ENCODE results near the gene NDUFA12. TPM values are rescaled to one million over a fixed set of nuclear protein-coding genes. Genes with fewer than 3 reads are reported as not detected.

NDUFA12 gene
- total and polyA plus RNA-seq, 2 of the 13 experiments (the other 11 are each of a cell fraction or from before 2014, with no cell fraction given), result 101 to 173 TPM

DNA sequence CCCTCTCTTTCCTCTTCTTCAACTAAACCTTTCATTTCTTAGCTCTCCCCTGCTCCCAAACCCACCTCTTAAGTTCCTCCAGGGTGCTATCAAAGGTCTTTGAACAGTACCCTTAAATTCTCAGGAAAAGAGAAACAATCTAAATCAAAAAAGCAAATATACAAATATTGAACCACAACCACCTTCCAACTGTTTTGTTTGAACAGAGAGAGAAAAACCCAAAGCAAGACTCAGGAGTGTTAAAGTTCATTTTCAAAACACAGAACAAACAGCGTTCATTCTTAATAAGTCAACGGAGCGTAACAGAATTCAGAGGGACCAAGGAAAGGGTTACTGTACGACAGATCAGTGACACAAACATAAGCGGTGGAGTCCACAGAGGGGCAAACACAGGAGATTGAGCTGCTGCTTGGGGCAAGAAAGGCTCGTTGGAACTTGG lies 73.3 kb downstream of the NDUFA12 start (continued):
- TF ChIP-seq, protein P1, sequence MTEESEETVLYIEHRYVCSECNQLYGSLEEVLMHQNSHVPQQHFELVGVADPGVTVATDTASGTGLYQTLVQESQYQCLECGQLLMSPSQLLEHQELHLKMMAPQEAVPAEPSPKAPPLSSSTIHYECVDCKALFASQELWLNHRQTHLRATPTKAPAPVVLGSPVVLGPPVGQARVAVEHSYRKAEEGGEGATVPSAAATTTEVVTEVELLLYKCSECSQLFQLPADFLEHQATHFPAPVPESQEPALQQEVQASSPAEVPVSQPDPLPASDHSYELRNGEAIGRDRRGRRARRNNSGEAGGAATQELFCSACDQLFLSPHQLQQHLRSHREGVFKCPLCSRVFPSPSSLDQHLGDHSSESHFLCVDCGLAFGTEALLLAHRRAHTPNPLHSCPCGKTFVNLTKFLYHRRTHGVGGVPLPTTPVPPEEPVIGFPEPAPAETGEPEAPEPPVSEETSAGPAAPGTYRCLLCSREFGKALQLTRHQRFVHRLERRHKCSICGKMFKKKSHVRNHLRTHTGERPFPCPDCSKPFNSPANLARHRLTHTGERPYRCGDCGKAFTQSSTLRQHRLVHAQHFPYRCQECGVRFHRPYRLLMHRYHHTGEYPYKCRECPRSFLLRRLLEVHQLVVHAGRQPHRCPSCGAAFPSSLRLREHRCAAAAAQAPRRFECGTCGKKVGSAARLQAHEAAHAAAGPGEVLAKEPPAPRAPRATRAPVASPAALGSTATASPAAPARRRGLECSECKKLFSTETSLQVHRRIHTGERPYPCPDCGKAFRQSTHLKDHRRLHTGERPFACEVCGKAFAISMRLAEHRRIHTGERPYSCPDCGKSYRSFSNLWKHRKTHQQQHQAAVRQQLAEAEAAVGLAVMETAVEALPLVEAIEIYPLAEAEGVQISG (CRISPR knock-in tag; IDR thresholded peaks at IDR 0.05), result 0 out of 2 replicates have a peak, but pooled peaks have one; percentile 28
- no peak for TF ChIP-seq CC2D1A (CRISPR knock-in tag; IDR thresholded peaks at IDR 0.05)
- TF ChIP-seq, protein P2, sequence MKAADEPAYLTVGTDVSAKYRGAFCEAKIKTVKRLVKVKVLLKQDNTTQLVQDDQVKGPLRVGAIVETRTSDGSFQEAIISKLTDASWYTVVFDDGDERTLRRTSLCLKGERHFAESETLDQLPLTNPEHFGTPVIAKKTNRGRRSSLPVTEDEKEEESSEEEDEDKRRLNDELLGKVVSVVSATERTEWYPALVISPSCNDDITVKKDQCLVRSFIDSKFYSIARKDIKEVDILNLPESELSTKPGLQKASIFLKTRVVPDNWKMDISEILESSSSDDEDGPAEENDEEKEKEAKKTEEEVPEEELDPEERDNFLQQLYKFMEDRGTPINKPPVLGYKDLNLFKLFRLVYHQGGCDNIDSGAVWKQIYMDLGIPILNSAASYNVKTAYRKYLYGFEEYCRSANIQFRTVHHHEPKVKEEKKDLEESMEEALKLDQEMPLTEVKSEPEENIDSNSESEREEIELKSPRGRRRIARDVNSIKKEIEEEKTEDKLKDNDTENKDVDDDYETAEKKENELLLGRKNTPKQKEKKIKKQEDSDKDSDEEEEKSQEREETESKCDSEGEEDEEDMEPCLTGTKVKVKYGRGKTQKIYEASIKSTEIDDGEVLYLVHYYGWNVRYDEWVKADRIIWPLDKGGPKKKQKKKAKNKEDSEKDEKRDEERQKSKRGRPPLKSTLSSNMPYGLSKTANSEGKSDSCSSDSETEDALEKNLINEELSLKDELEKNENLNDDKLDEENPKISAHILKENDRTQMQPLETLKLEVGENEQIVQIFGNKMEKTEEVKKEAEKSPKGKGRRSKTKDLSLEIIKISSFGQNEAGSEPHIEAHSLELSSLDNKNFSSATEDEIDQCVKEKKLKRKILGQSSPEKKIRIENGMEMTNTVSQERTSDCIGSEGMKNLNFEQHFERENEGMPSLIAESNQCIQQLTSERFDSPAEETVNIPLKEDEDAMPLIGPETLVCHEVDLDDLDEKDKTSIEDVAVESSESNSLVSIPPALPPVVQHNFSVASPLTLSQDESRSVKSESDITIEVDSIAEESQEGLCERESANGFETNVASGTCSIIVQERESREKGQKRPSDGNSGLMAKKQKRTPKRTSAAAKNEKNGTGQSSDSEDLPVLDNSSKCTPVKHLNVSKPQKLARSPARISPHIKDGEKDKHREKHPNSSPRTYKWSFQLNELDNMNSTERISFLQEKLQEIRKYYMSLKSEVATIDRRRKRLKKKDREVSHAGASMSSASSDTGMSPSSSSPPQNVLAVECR (CRISPR knock-in tag; IDR thresholded peaks at IDR 0.05; ENCODE audit: borderline replicate concordance), result peak; percentile 44; the same call in 1 of the 2 replicates
- no peak for TF ChIP-seq THYN1 (CRISPR knock-in tag; IDR thresholded peaks at IDR 0.05; ENCODE audit: borderline replicate concordance, low read depth)
- peak; percentile 84 for TF ChIP-seq LCORL (IDR thresholded peaks at IDR 0.05)
- peak; percentile 78 for TF ChIP-seq LCORL (CRISPR knock-in tag; IDR thresholded peaks at IDR 0.05)
- peak; percentile 73; the same call in 1 of the 2 replicates for TF ChIP-seq HMG20B (CRISPR knock-in tag; conservative IDR thresholded peaks at IDR 0.05)
- TF ChIP-seq, protein P3, sequence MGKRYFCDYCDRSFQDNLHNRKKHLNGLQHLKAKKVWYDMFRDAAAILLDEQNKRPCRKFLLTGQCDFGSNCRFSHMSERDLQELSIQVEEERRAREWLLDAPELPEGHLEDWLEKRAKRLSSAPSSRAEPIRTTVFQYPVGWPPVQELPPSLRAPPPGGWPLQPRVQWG (CRISPR knock-in tag; IDR thresholded peaks at IDR 0.05; ENCODE audit: borderline replicate concordance, low read depth), result no peak
- TF ChIP-seq, protein P4, sequence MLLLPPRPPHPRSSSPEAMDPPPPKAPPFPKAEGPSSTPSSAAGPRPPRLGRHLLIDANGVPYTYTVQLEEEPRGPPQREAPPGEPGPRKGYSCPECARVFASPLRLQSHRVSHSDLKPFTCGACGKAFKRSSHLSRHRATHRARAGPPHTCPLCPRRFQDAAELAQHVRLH (CRISPR knock-in tag; IDR thresholded peaks at IDR 0.05; ENCODE audit: borderline replicate concordance, low read depth), result 0 out of 2 replicates have a peak, but pooled peaks have one; percentile 26
- TF ChIP-seq CENPT (CRISPR knock-in tag; IDR thresholded peaks at IDR 0.05; ENCODE audit: low read depth), result no peak
- TF ChIP-seq NONO (IDR thresholded peaks at IDR 0.05), result no peak
- TF ChIP-seq NONO (CRISPR knock-in tag; conservative IDR thresholded peaks at IDR 0.05), result peak; percentile 70; the same call in 1 of the 2 replicates
- TF ChIP-seq ZNF614 (CRISPR knock-in tag; IDR thresholded peaks at IDR 0.05; ENCODE audit: borderline replicate concordance), result 0 out of 2 replicates have a peak, but pooled peaks have one; percentile 35
- TF ChIP-seq, protein P5, sequence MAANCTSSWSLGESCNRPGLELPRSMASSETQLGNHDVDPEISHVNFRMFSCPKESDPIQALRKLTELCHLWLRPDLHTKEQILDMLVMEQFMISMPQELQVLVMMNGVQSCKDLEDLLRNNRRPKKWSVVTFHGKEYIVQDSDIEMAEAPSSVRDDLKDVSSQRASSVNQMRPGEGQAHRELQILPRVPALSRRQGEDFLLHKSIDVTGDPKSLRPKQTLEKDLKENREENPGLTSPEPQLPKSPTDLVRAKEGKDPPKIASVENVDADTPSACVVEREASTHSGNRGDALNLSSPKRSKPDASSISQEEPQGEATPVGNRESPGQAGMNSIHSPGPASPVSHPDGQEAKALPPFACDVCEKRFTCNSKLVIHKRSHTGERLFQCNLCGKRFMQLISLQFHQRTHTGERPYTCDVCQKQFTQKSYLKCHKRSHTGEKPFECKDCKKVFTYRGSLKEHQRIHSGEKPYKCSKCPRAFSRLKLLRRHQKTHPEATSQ (CRISPR knock-in tag; IDR thresholded peaks at IDR 0.05; ENCODE audit: borderline replicate concordance), result 0 out of 2 replicates have a peak, but pooled peaks have one; percentile 54
- no peak for TF ChIP-seq NFE2 (CRISPR knock-in tag; IDR thresholded peaks at IDR 0.05)
- no peak for TF ChIP-seq PCBP1 (IDR thresholded peaks at IDR 0.05; ENCODE audit: borderline replicate concordance, low read depth, low read length)
- 0 out of 2 replicates have a peak, but pooled peaks have one; percentile 48 for TF ChIP-seq ZSCAN25 (CRISPR knock-in tag; IDR thresholded peaks at IDR 0.05)
- TF ChIP-seq, protein P6, sequence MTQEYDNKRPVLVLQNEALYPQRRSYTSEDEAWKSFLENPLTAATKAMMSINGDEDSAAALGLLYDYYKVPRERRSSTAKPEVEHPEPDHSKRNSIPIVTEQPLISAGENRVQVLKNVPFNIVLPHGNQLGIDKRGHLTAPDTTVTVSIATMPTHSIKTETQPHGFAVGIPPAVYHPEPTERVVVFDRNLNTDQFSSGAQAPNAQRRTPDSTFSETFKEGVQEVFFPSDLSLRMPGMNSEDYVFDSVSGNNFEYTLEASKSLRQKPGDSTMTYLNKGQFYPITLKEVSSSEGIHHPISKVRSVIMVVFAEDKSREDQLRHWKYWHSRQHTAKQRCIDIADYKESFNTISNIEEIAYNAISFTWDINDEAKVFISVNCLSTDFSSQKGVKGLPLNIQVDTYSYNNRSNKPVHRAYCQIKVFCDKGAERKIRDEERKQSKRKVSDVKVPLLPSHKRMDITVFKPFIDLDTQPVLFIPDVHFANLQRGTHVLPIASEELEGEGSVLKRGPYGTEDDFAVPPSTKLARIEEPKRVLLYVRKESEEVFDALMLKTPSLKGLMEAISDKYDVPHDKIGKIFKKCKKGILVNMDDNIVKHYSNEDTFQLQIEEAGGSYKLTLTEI (CRISPR knock-in tag; conservative IDR thresholded peaks at IDR 0.05), result no peak
- no peak; the same call in 1 of the 2 replicates for TF ChIP-seq TOE1 (CRISPR knock-in tag; IDR thresholded peaks at IDR 0.05)
